BJ (cell line): ENCODE results near the gene CRB3. TPM values are rescaled to one million over a fixed set of nuclear protein-coding genes. Genes with fewer than 3 reads are reported as not detected.

Source experiments
- CTCF ChIA-PET: fragments of 350-600 bp; formaldehyde crosslinking; extraction: SDS; loops from one replicate; lab custom pipeline; 2021; ENCODE audit warnings: antibody characterized with exemption, inconsistent platforms; lab: Yijun Ruan, JAX
- POLR2A ChIA-PET: fragments of 300-600 bp; sonication (Branson Sonifier 250); formaldehyde crosslinking; extraction: SDS; loops from one replicate; lab custom pipeline; 2021; ENCODE audit warnings: antibody characterized with exemption; lab: Charles Lee
- DNase-seq: peaks from one replicate; pipeline ENCODE4 v3.0.0-alpha.2; 2011; ENCODE audit warnings: low read depth
- H3K27me3 ChIP-seq: 2 replicates; pipeline ENCODE4 v1.6.0; 2011; ENCODE audit warnings: low read length; ENCODE audit not compliant: control insufficient read depth, insufficient read depth
- H3K36me3 ChIP-seq: 2 replicates; pipeline ENCODE4 v1.5.1; 2011; ENCODE audit warnings: low read length; ENCODE audit not compliant: control insufficient read depth, insufficient read depth
- H3K4me3 ChIP-seq: 2 replicates; pipeline ENCODE4 v1.5.1; 2011; ENCODE audit warnings: low read depth, mild to moderate bottlenecking, control low read depth, low read length
- CTCF ChIP-seq: IDR thresholded peaks from 2 replicates; pipeline ENCODE4 v1.5.1; 2011; ENCODE audit warnings: low read depth, mild to moderate bottlenecking, control low read depth, inconsistent platforms, low read length, moderate library complexity; ENCODE audit not compliant: insufficient read depth
- polyA plus RNA-seq: library from polyadenylated mRNA; depleted of rRNA; stranded (reverse); fragments of >200 nt; gene quantifications from 2 replicates; pipeline ENCODE4 v1.2.3, GENCODE V29; 2011

CRB3 gene
- polyA plus RNA-seq, 1 experiment: not detected

GRCh38 chr19:6484831-6485230 lies 20.8 kb downstream of the CRB3 start:
- H3K4me3 ChIP-seq: no peak overlapping the region
- no peak for DNase-seq
- H3K27me3 ChIP-seq: no peaks in the 10 kb centered on the region
- ChIA-PET POLR2A (no interaction called here), CTCF (no interaction called here)
- TF ChIP-seq CTCF: no peak
- no peaks in the 10 kb centered on the region for H3K36me3 ChIP-seq

GRCh38 chr19:6489278-6490061 lies 25.4 kb downstream of the CRB3 start:
- DNase-seq: no peak
- ChIA-PET POLR2A (no interaction called here), CTCF (no interaction called here)
- no peak overlapping the region for H3K4me3 ChIP-seq
- TF ChIP-seq CTCF: no peak
- H3K36me3 ChIP-seq: no peaks in the 10 kb centered on the region
- no peaks in the 10 kb centered on the region for H3K27me3 ChIP-seq

DNA sequence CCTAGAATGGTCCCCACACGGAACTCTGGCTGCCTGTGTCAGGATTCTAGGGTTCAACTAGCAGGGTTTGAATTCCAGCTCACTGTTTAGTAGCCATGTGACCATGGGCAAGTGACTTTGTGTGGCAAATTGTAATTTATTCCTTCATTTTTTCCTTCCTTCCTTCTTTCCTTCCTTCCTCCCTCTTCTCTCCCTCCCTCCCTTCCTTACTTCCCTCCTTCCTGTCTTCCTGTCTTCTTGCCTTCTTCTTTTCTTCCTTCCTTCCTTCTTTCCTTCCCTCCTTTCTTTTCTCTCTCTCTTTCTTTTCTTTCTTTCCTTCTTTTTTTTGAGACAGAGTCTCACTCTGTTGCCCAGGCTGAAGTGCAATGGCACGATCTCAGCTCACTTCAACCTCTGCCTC lies 26.1 kb downstream of the CRB3 start:
- no peak for TF ChIP-seq CTCF
- H3K27me3 ChIP-seq: no peaks in the 10 kb centered on the region
- no peak for DNase-seq
- ChIA-PET POLR2A (no interaction called here), CTCF (no interaction called here)
- no peaks in the 10 kb centered on the region for H3K36me3 ChIP-seq
- H3K4me3 ChIP-seq: no peak overlapping the region

DNA sequence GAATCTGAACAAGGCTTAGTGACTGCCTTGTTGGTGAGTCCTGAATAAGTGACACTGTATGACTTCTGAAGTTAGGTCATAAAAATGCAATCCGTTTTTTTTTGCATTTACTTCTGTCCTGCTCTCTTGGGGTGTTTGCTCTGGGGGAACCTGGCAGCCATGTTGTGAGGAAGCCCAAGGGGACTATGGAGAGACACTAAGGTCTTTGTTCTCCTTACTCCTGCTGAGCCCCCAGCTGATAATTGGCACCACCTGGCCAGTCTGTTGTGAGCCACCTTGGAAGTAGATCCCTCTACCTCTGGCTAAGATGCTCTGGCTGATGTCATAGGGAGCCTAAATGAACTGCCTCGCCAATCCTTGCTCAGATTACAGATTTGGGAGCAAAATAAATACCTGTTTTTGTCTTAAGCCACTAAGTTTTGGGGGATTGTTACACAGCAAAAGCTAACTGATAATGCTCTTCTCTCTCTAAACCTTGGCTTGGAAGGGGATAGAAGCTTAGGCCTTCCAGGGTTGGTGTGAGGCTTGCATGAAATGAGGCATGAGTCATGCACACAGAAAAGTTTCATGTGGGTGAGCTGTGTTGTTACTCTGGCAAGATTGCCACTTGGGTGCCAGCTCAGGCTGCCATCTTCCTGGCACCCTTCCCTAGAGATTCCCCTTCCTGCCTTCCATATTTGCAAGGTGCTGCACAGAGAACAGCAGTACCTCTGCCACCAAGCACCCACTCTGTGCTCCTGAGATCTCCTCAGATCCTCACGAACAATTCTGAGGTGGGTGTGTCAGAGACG lies 27.9 kb downstream of the CRB3 start:
- no peak for TF ChIP-seq CTCF
- no peak overlapping the region for H3K4me3 ChIP-seq
- CTCF ChIA-PET: interaction anchor here (0.6 to 1.7 kb wide), 2 partner anchors 10 to 24 kb away, joined by 5 to 7 read pairs; partner anchors contain the start of gene DENND1C
- H3K27me3 ChIP-seq: no peaks in the 10 kb centered on the region
- no peak for DNase-seq
- H3K36me3 ChIP-seq: no peaks in the 10 kb centered on the region
- POLR2A ChIA-PET: no interaction called here

GRCh38 chr19:6494438-6495036 lies 30.5 kb downstream of the CRB3 start:
- POLR2A ChIA-PET: no interaction called here
- Histone ChIP-seq H3K27me3 (no peaks in the 10 kb centered on the region), H3K4me3 (no peak overlapping the region), H3K36me3 (no peaks in the 10 kb centered on the region)
- TF ChIP-seq CTCF: no peak
- DNase-seq: no peak
- CTCF ChIA-PET: interaction anchor here (0.7 kb wide), 1 partner anchor 369 kb away, joined by 3 read pairs; no protein-coding TSS in a partner anchor
